GM19324 (cell line): ENCODE results near the gene HDAC7.

Experiments used
- ATAC-seq: cut with Tn5 transposase; IDR thresholded peaks from one replicate; pipeline ENCODE4 v1.9.1; 2021; ENCODE audit warnings: mild to moderate bottlenecking, moderate library complexity; ENCODE audit not compliant: unreplicated experiment, low FRiP score

HDAC7 gene

GRCh38 chr12:47739297-47739696 lies 80.4 kb downstream of the HDAC7 start:
- ATAC-seq: no peak

- ATAC-seq: no peak
These were observed 81.6 kb downstream of the HDAC7 start for GRCh38 chr12:47737936-47738594.

- ATAC-seq: no peak
These were observed 82.6 kb downstream of the HDAC7 start for GRCh38 chr12:47736877-47737676.

- no peak for ATAC-seq
These were observed 83.5 kb downstream of the HDAC7 start for GRCh38 chr12:47736216-47736615.

GRCh38 chr12:47735649-47736048 lies 84.1 kb downstream of the HDAC7 start:
- no peak for ATAC-seq

- no peak for ATAC-seq
These were observed 84.8 kb downstream of the HDAC7 start for GRCh38 chr12:47734725-47735480.

- ATAC-seq: no peak
These were observed 86.6 kb downstream of the HDAC7 start for GRCh38 chr12:47733142-47733541.
